GM12878 (cell line): ENCODE results near the gene JHY.

Source experiments
- ATF7 ChIP-seq: fragments of 450-650 bp; IDR thresholded peaks from 2 replicates; pipeline ENCODE4 v1.6.1; 2016; ENCODE audit warnings: low read depth, mild to moderate bottlenecking
- FOXK2 ChIP-seq: fragments of 450-650 bp; IDR thresholded peaks from 2 replicates; pipeline ENCODE4 v1.6.1; 2017; ENCODE audit warnings: mild to moderate bottlenecking, moderate library complexity
- JUNB ChIP-seq: IDR thresholded peaks from 2 replicates; pipeline ENCODE4 v1.6.1; 2016; ENCODE audit warnings: antibody characterized with exemption, mild to moderate bottlenecking
- KDM1A ChIP-seq: fragments of 200-600 bp; sonication (generic); IDR thresholded peaks from 2 replicates; pipeline ENCODE4 v1.6.1; 2016; ENCODE audit warnings: borderline replicate concordance
- RAD21 ChIP-seq: IDR thresholded peaks from 2 replicates; pipeline ENCODE4 v1.6.1; 2011; ENCODE audit warnings: mild to moderate bottlenecking, low read depth, low read length, moderate library complexity; ENCODE audit not compliant: insufficient read depth
- RBBP5 ChIP-seq: fragments of 200-600 bp; sonication (generic); conservative IDR thresholded peaks from 2 replicates; pipeline ENCODE4 v1.6.1; 2016
- SREBF1 ChIP-seq: IDR thresholded peaks from 2 replicates; pipeline ENCODE4 v1.6.1; 2012; ENCODE audit warnings: mild to moderate bottlenecking, low read length
- SUPT20H ChIP-seq: IDR thresholded peaks from 2 replicates; pipeline ENCODE4 v1.6.1; 2011; ENCODE audit warnings: low read depth, mild to moderate bottlenecking, low read length, moderate library complexity, borderline replicate concordance; ENCODE audit not compliant: control insufficient read depth
- YBX1 ChIP-seq: fragments of 450-650 bp; IDR thresholded peaks from 2 replicates; pipeline ENCODE4 v1.6.1; 2016; ENCODE audit warnings: antibody characterized with exemption
- ZNF384 ChIP-seq: IDR thresholded peaks from 2 replicates; pipeline ENCODE4 v1.6.1; 2012; ENCODE audit warnings: low read depth, mild to moderate bottlenecking, low read length, improper control_type of control experiment, borderline replicate concordance
- TF ChIP-seq, protein P1 (sequence below), 3 experiments: IDR thresholded peaks in 2 of 3; conservative IDR thresholded peaks in 1 of 3; 2 replicates each; pipeline ENCODE4 v1.5.1; 2011; ENCODE audit warnings: low read depth in 3 of 3, low read length in 3 of 3, mild to moderate bottlenecking in 3 of 3, control low read depth in 2 of 3, moderate library complexity in 2 of 3, inconsistent platforms in 1 of 3, mixed read lengths in 1 of 3; ENCODE audit not compliant: control insufficient read depth in 2 of 3, insufficient read depth in 1 of 3; ENCODE audit errors: extremely low read depth in 1 of 3
- TF ChIP-seq, protein P2 (sequence below): fragments of 450-650 bp; IDR thresholded peaks from 2 replicates; pipeline ENCODE4 v1.6.1; 2016; ENCODE audit warnings: mild to moderate bottlenecking, moderate library complexity, borderline replicate concordance

DNA sequence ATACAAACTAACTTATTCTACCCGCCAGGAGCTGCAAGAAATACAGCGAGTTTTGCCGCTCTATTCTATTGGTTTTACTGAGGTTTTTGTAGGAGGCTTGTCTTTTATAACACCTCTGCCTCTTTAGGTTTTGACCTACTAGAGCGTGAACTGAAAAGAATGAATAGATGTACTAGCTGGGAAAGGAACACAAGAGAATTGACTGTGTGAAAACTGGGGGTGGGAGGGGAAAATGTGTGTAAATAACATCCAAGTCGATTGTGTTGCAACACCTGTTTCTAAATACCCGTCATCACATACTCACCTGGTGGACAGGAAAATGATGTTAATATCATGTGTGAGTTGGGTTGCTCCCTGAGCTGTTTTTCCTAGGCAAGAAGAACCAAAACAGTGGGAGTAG, 12.9 kb upstream of the JHY start:
- TF ChIP-seq, protein P1, sequence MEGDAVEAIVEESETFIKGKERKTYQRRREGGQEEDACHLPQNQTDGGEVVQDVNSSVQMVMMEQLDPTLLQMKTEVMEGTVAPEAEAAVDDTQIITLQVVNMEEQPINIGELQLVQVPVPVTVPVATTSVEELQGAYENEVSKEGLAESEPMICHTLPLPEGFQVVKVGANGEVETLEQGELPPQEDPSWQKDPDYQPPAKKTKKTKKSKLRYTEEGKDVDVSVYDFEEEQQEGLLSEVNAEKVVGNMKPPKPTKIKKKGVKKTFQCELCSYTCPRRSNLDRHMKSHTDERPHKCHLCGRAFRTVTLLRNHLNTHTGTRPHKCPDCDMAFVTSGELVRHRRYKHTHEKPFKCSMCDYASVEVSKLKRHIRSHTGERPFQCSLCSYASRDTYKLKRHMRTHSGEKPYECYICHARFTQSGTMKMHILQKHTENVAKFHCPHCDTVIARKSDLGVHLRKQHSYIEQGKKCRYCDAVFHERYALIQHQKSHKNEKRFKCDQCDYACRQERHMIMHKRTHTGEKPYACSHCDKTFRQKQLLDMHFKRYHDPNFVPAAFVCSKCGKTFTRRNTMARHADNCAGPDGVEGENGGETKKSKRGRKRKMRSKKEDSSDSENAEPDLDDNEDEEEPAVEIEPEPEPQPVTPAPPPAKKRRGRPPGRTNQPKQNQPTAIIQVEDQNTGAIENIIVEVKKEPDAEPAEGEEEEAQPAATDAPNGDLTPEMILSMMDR (IDR thresholded peaks at IDR 0.05 in 2 of 3, conservative IDR thresholded peaks at IDR 0.05 in 1 of 3; ENCODE audit: control insufficient read depth in 2 of 3, extremely low read depth in 1 of 3, insufficient read depth in 1 of 3, low read depth in 3 of 3, low read length in 3 of 3) = no peak
- TF ChIP-seq SREBF1 = no peak
- no peak for TF ChIP-seq JUNB
- TF ChIP-seq, protein P2, sequence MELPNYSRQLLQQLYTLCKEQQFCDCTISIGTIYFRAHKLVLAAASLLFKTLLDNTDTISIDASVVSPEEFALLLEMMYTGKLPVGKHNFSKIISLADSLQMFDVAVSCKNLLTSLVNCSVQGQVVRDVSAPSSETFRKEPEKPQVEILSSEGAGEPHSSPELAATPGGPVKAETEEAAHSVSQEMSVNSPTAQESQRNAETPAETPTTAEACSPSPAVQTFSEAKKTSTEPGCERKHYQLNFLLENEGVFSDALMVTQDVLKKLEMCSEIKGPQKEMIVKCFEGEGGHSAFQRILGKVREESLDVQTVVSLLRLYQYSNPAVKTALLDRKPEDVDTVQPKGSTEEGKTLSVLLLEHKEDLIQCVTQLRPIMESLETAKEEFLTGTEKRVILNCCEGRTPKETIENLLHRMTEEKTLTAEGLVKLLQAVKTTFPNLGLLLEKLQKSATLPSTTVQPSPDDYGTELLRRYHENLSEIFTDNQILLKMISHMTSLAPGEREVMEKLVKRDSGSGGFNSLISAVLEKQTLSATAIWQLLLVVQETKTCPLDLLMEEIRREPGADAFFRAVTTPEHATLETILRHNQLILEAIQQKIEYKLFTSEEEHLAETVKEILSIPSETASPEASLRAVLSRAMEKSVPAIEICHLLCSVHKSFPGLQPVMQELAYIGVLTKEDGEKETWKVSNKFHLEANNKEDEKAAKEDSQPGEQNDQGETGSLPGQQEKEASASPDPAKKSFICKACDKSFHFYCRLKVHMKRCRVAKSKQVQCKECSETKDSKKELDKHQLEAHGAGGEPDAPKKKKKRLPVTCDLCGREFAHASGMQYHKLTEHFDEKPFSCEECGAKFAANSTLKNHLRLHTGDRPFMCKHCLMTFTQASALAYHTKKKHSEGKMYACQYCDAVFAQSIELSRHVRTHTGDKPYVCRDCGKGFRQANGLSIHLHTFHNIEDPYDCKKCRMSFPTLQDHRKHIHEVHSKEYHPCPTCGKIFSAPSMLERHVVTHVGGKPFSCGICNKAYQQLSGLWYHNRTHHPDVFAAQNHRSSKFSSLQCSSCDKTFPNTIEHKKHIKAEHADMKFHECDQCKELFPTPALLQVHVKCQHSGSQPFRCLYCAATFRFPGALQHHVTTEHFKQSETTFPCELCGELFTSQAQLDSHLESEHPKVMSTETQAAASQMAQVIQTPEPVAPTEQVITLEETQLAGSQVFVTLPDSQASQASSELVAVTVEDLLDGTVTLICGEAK = no peak
- TF ChIP-seq RAD21 = no peak
- no peak for TF ChIP-seq RBBP5
- TF ChIP-seq YBX1 = no peak
- no peak for TF ChIP-seq FOXK2
- TF ChIP-seq ATF7 = peak; percentile 61
- TF ChIP-seq KDM1A = no peak
- TF ChIP-seq SUPT20H = no peak
- TF ChIP-seq ZNF384 = no peak
